ENCODE results near the gene TEAD4. TPM values are rescaled to one million over a fixed set of nuclear protein-coding genes. Genes with fewer than 3 reads are reported as not detected.

Gene TEAD4
- total and polyA plus RNA-seq, 4 donors: 0.79 to 3.8 (median 2.8) TPM

GRCh38 chr12:3028108-3028507, 68.9 kb downstream of the TEAD4 start:
- no peak overlapping the region for H3K27ac ChIP-seq (ENCODE audit: low read depth in 1 of 2, low read length in 2 of 2)
- WGBS: 77% methylated on average over 7 of the region's 7 CpGs

DNA sequence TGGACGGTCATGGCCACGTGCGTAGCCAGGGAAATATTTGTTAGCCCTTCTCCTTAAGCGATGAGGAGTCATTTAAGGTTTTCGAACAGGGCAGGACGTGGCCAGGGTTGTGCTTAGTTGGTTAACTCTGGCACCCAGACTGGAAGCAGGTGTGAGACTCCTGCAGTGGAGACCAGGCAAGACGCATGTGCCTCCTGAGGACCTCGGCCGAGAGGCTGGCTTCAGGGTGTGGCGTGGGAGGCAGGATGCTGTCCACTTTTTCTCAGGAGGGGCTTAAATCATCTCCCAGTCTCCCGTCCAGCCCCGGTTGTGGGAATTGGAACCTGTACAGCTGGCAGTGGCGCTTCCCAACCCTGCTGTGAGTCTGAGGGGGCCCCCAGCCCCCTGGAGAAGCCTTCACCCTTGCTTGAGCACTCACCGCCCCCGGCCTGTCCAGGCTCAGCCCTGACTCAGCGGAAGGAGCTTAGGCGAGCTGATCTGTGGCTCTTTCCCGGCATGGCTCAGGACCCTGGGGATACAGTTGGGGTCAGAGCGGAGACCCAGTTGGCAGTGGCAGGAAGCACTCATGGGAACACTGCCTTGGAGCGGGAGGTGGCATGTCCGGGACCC, 71.7 kb downstream of the TEAD4 start:
- no peak overlapping the region for H3K4me3 ChIP-seq (ENCODE audit: low read depth in 1 of 3, low read length in 3 of 3)
- no peaks in the 10 kb centered on the region for H3K27me3 ChIP-seq (ENCODE audit: control insufficient read depth in 4 of 4, insufficient read depth in 4 of 4, low read length in 3 of 4)
- no peak overlapping the region for H3K9ac ChIP-seq (ENCODE audit: low read depth in 1 of 2, low read length in 2 of 2)
- TF ChIP-seq EGR1 (IDR thresholded peaks at IDR 0.05; ENCODE audit: low read depth in 2 of 2) (no peak), TAF1 (conservative IDR thresholded peaks at IDR 0.05) (no peak)
- H3K27ac ChIP-seq (ENCODE audit: low read depth in 1 of 2, low read length in 2 of 2): no peak overlapping the region
- H3K4me1 ChIP-seq (ENCODE audit: control insufficient read depth in 4 of 4, insufficient read depth in 4 of 4, low read length in 3 of 4): no peaks in the 10 kb centered on the region
- no peaks in the 10 kb centered on the region for H3K36me3 ChIP-seq (ENCODE audit: control insufficient read depth in 4 of 4, insufficient read depth in 3 of 4, low read depth in 1 of 4, low read length in 3 of 4)
- no peaks in the 10 kb centered on the region for H3K9me3 ChIP-seq (ENCODE audit: control insufficient read depth in 4 of 4, low read length in 3 of 4)
- no peak for DNase-seq (ENCODE audit: low spot score)
- WGBS: 89% methylated on average over 21 of the region's 21 CpGs

More at GRCh38 chr12:3028108-3028507, 68.9 kb downstream of the TEAD4 start:
- Histone ChIP-seq H3K27me3 (ENCODE audit: control insufficient read depth in 4 of 4, insufficient read depth in 4 of 4, low read length in 3 of 4) (no peaks in the 10 kb centered on the region), H3K9me3 (ENCODE audit: control insufficient read depth in 4 of 4, low read length in 3 of 4) (no peaks in the 10 kb centered on the region), H3K36me3 (ENCODE audit: control insufficient read depth in 4 of 4, insufficient read depth in 3 of 4, low read depth in 1 of 4, low read length in 3 of 4) (no peaks in the 10 kb centered on the region), H3K4me3 (ENCODE audit: low read depth in 1 of 3, low read length in 3 of 3) (no peak overlapping the region), H3K9ac (ENCODE audit: low read depth in 1 of 2, low read length in 2 of 2) (no peak overlapping the region), H3K4me1 (ENCODE audit: control insufficient read depth in 4 of 4, insufficient read depth in 4 of 4, low read length in 3 of 4) (no peaks in the 10 kb centered on the region)
- DNase-seq (ENCODE audit: low spot score): no peak
- TF ChIP-seq RAD21 (IDR thresholded peaks at IDR 0.05) (no peak), RXRA (IDR thresholded peaks at IDR 0.05) (no peak), GABPA (IDR thresholded peaks at IDR 0.05 in 1 of 2, conservative IDR thresholded peaks at IDR 0.05 in 1 of 2) (no peak), FOXA2 (IDR thresholded peaks at IDR 0.05) (no peak), YY1 (IDR thresholded peaks at IDR 0.05) (no peak)

GRCh38 chr12:3032161-3032560, 73.0 kb downstream of the TEAD4 start:
- Histone ChIP-seq H3K9me3 (ENCODE audit: control insufficient read depth in 4 of 4, low read length in 3 of 4) (no peaks in the 10 kb centered on the region), H3K9ac (ENCODE audit: low read depth in 1 of 2, low read length in 2 of 2) (no peak overlapping the region), H3K36me3 (ENCODE audit: control insufficient read depth in 4 of 4, insufficient read depth in 3 of 4, low read depth in 1 of 4, low read length in 3 of 4) (no peaks in the 10 kb centered on the region), H3K4me3 (ENCODE audit: low read depth in 1 of 3, low read length in 3 of 3) (no peak overlapping the region), H3K27me3 (ENCODE audit: control insufficient read depth in 4 of 4, insufficient read depth in 4 of 4, low read length in 3 of 4) (no peaks in the 10 kb centered on the region), H3K4me1 (ENCODE audit: control insufficient read depth in 4 of 4, insufficient read depth in 4 of 4, low read length in 3 of 4) (no peaks in the 10 kb centered on the region), H3K27ac (ENCODE audit: low read depth in 1 of 2, low read length in 2 of 2) (peak overlapping the region in 1 of 2 donors; percentile 35)
- no peak for DNase-seq (ENCODE audit: low spot score)
- WGBS: 84% methylated on average over 12 of the region's 12 CpGs
- TF ChIP-seq CTCF (IDR thresholded peaks at IDR 0.05; ENCODE audit: low read depth, low read length, missing input control): no peak
- TF ChIP-seq TAF1 (conservative IDR thresholded peaks at IDR 0.05): no peak
- no peak for TF ChIP-seq FOXA1 (IDR thresholded peaks at IDR 0.05)
- no peak for TF ChIP-seq YY1 (IDR thresholded peaks at IDR 0.05)
- TF ChIP-seq, protein P1, sequence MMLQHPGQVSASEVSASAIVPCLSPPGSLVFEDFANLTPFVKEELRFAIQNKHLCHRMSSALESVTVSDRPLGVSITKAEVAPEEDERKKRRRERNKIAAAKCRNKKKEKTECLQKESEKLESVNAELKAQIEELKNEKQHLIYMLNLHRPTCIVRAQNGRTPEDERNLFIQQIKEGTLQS (IDR thresholded peaks at IDR 0.05): no peak
- no peak for TF ChIP-seq HNF4G (IDR thresholded peaks at IDR 0.05)

Data from liver (tissue), 9 donors.